HCT116 (cell line): ENCODE measurements around the gene ALK. TPM values are rescaled to one million over a fixed set of nuclear protein-coding genes. Genes with fewer than 3 reads are reported as not detected.

Experiments used
- ATAC-seq: fragments of 200-7000 bp; cut with Tn5 transposase; 2 replicates; pipeline ENCODE4 v1.9.1; 2020; ENCODE audit warnings: mild to moderate bottlenecking, moderate library complexity
- BruUV-seq: library from RNA; stranded (reverse); fragments of 400-500 nt; replicated peaks from 2 replicates; lab custom pipeline; 2021; lab: Mats Ljungman, UMichigan
- CTCF ChIA-PET: fragments of 300-600 bp; sonication (Branson Sonifier 250); formaldehyde crosslinking; loops from one replicate; lab custom pipeline; 2021; ENCODE audit warnings: antibody characterized with exemption; lab: Charles Lee
- POLR2A ChIA-PET: fragments of 300-600, 350-600 bp; sonication (Branson Sonifier 250); formaldehyde crosslinking; loops from one replicate; lab custom pipeline; 2021; ENCODE audit warnings: antibody characterized with exemption; lab: Charles Lee
- RAD21 ChIA-PET, 2 experiments: fragments of 300-600 bp; sonication (Branson Sonifier 250); formaldehyde crosslinking; loops; one replicate each; lab custom pipeline; 2023; ENCODE audit warnings: low total read pairs in 2 of 2; ENCODE audit not compliant: uncharacterized antibody in 2 of 2, unreplicated experiment in 2 of 2, low non-redundant PET in 1 of 2; lab: Charles Lee
- DNase-seq: peaks from one replicate; pipeline ENCODE4 v3.0.0-alpha.2; 2010; ENCODE audit warnings: low read depth, low spot score
- H2AFZ ChIP-seq: fragments of 200-600 bp; shearing (Covaris generic), sonication (generic); 2 replicates; pipeline ENCODE4 v1.6.1; 2017; ENCODE audit warnings: low read depth, mixed run types, mixed read lengths, antibody characterized with exemption, low read length; ENCODE audit not compliant: poor library complexity, severe bottlenecking
- H3K27ac ChIP-seq: 2 replicates; pipeline ENCODE4 v1.5.1; 2012; ENCODE audit warnings: low read depth, low read length
- H3K27me3 ChIP-seq: fragments of 200-600 bp; sonication (generic); 2 replicates; pipeline ENCODE4 v1.6.1; 2016; ENCODE audit warnings: mixed run types, low read length, mixed read lengths; ENCODE audit not compliant: insufficient read depth
- H3K36me3 ChIP-seq, 2 experiments: fragments of 200-500 bp in 1 of 2; fragments of 200-600 bp in 1 of 2; sonication (Bioruptor generic) in 1 of 2; sonication (generic) in 1 of 2; 2 replicates each; pipeline versions ENCODE4 v1.5.1 to v1.6.1; 2014 to 2016; ENCODE audit warnings: low read length in 2 of 2, inconsistent platforms in 1 of 2, mixed read lengths in 1 of 2, mixed run types in 1 of 2; ENCODE audit not compliant: insufficient read depth in 2 of 2, control insufficient read depth in 1 of 2
- H3K4me1 ChIP-seq, 2 experiments: fragments of 200-600 bp in 1 of 2; sonication (generic) in 1 of 2; 2 replicates each; pipeline versions ENCODE4 v1.5.1 to v1.6.1; 2012 to 2017; ENCODE audit warnings: low read length in 2 of 2, inconsistent platforms in 1 of 2, mild to moderate bottlenecking in 1 of 2, mixed read lengths in 1 of 2, mixed run types in 1 of 2, moderate library complexity in 1 of 2; ENCODE audit not compliant: insufficient read depth in 2 of 2, control insufficient read depth in 1 of 2
- H3K4me2 ChIP-seq: fragments of 200-600 bp; sonication (generic); 2 replicates; pipeline ENCODE4 v1.6.1; 2017; ENCODE audit warnings: mixed run types, low read length, mixed read lengths
- H3K4me3 ChIP-seq, 2 experiments: fragments of 200-600 bp in 1 of 2; sonication (generic) in 1 of 2; replicated peaks in 1 of 2; 2 replicates each; pipeline ENCODE4 v1.5.1; 2011 to 2016; ENCODE audit warnings: low read length in 2 of 2, control low read depth in 1 of 2, low read depth in 1 of 2, mild to moderate bottlenecking in 1 of 2, mixed read lengths in 1 of 2, mixed run types in 1 of 2
- H3K79me2 ChIP-seq: fragments of 200-600 bp; sonication (generic); 2 replicates; pipeline ENCODE4 v1.6.1; 2017; ENCODE audit warnings: mild to moderate bottlenecking, mixed run types, low read length, moderate library complexity, mixed read lengths; ENCODE audit not compliant: insufficient read depth
- H3K9ac ChIP-seq: fragments of 200-600 bp; sonication (generic); 2 replicates; pipeline ENCODE4 v1.6.1; 2016; ENCODE audit warnings: low read length, mixed read lengths
- H3K9me2 ChIP-seq: fragments of 200-600 bp; sonication (generic), shearing (Covaris generic); 2 replicates; pipeline ENCODE4 v1.6.1; 2017; ENCODE audit warnings: mixed run types, mild to moderate bottlenecking, moderate library complexity; ENCODE audit not compliant: insufficient read depth
- H3K9me3 ChIP-seq, 2 experiments: fragments of 200-500 bp in 1 of 2; fragments of 200-600 bp in 1 of 2; sonication (Bioruptor generic) in 1 of 2; sonication (generic) in 1 of 2; 2 replicates each; pipeline ENCODE4 v1.6.1; 2014 to 2017; ENCODE audit warnings: low read length in 2 of 2, mixed read lengths in 2 of 2, inconsistent platforms in 1 of 2, low read depth in 1 of 2, mild to moderate bottlenecking in 1 of 2, mixed run types in 1 of 2, moderate library complexity in 1 of 2; ENCODE audit not compliant: control insufficient read depth in 1 of 2, insufficient read depth in 1 of 2
- H4K20me1 ChIP-seq: fragments of 200-600 bp; sonication (generic), shearing (Covaris generic); 2 replicates; pipeline ENCODE4 v1.6.1; 2017; ENCODE audit warnings: mixed run types, mild to moderate bottlenecking, moderate library complexity; ENCODE audit not compliant: insufficient read depth
- CBX3 ChIP-seq: IDR thresholded peaks from 2 replicates; pipeline ENCODE4 v1.6.1; 2012; ENCODE audit warnings: low read depth
- EGR1 ChIP-seq: IDR thresholded peaks from 2 replicates; pipeline ENCODE4 v1.6.1; 2012; ENCODE audit warnings: low read depth
- ELF1 ChIP-seq: IDR thresholded peaks from 2 replicates; pipeline ENCODE4 v1.6.1; 2012; ENCODE audit warnings: low read depth, borderline replicate concordance
- EZH2 ChIP-seq: fragments of 200-600 bp; sonication (generic); IDR thresholded peaks from 2 replicates; pipeline ENCODE4 v1.6.1; 2017; ENCODE audit warnings: antibody characterized with exemption, mixed run types
- EZH2phosphoT487 ChIP-seq: fragments of 200-600 bp; IDR thresholded peaks from 2 replicates; pipeline ENCODE4 v1.6.1; 2018; ENCODE audit warnings: antibody characterized with exemption, borderline replicate concordance
- JUND ChIP-seq: IDR thresholded peaks from 2 replicates; pipeline ENCODE4 v1.6.1; 2012
- MAX ChIP-seq: IDR thresholded peaks from 2 replicates; pipeline ENCODE4 v1.6.1; 2012
- POLR2A ChIP-seq: IDR thresholded peaks from 2 replicates; pipeline ENCODE4 v1.7.0; 2011; ENCODE audit warnings: borderline replicate concordance; ENCODE audit not compliant: insufficient read depth, insufficient read length; ENCODE audit errors: extremely low read depth
- POLR2AphosphoS5 ChIP-seq: IDR thresholded peaks from 2 replicates; pipeline ENCODE4 v1.6.1; 2011; ENCODE audit warnings: mild to moderate bottlenecking, low read depth, low read length, moderate library complexity
- RAD21 ChIP-seq: IDR thresholded peaks from 2 replicates; pipeline ENCODE4 v1.6.1; 2012; ENCODE audit warnings: low read depth, mild to moderate bottlenecking
- REST ChIP-seq: IDR thresholded peaks from 2 replicates; pipeline ENCODE4 v1.6.1; 2012; ENCODE audit warnings: low read depth
- SIN3A ChIP-seq: IDR thresholded peaks from 2 replicates; pipeline ENCODE4 v1.6.1; 2012; ENCODE audit warnings: low read depth
- SRF ChIP-seq: IDR thresholded peaks from 2 replicates; pipeline ENCODE4 v1.6.1; 2012; ENCODE audit warnings: low read depth
- TCF7L2 ChIP-seq: IDR thresholded peaks from 2 replicates; pipeline ENCODE4 v1.7.0; 2011; ENCODE audit warnings: borderline replicate concordance, inconsistent platforms; ENCODE audit not compliant: insufficient read depth, insufficient read length; ENCODE audit errors: extremely low read depth
- YY1 ChIP-seq: IDR thresholded peaks from 2 replicates; pipeline ENCODE4 v1.6.1; 2011; ENCODE audit warnings: low read length, low read depth, moderate library complexity, mild to moderate bottlenecking; ENCODE audit not compliant: insufficient replicate concordance; ENCODE audit errors: extremely low read depth
- ZFX ChIP-seq: fragments of 450-650 bp; IDR thresholded peaks from 2 replicates; pipeline ENCODE4 v1.6.1; 2017
- intact Hi-C: fragments of 100-400 bp; cut with micrococcal nuclease; formaldehyde crosslinking; loops from 2 replicates; pipeline ENCODE4 v1.10.0; 2022
- total RNA-seq: library from RNA; stranded (reverse); gene quantifications from one replicate; pipeline ENCODE4 v1.2.1, GENCODE V29; 2021; ENCODE audit not compliant: unreplicated experiment
- TF ChIP-seq, protein P1 (sequence below), 3 experiments: fragments of 200-600 bp in 1 of 3; sonication (generic) in 1 of 3; IDR thresholded peaks in 2 of 3; conservative IDR thresholded peaks in 1 of 3; 2 replicates each; pipeline ENCODE4 v1.5.1; 2012 to 2017; ENCODE audit warnings: low read depth in 2 of 3, low read length in 2 of 3, antibody characterized with exemption in 1 of 3, borderline replicate concordance in 1 of 3, control low read depth in 1 of 3, mild to moderate bottlenecking in 1 of 3, mixed read lengths in 1 of 3, mixed run types in 1 of 3, moderate library complexity in 1 of 3; ENCODE audit not compliant: insufficient read depth in 1 of 3

The ALK gene
- total RNA-seq, 1 experiment from 2014 or later: not detected

GRCh38 chr2:29617351-29617750, 304.0 kb downstream of the ALK start (continued):
- TF ChIP-seq REST (no peak), SRF (no peak)
- TF ChIP-seq, all 23 proteins: peak for 0

- no peaks in the 10 kb centered on the region for H3K36me3 ChIP-seq
- CTCF ChIA-PET: no interaction called here
- intact Hi-C loops: no loop called here
- TF ChIP-seq JUND (no peak), POLR2A (no peak), MAX (no peak), SIN3A (no peak), TCF7L2 (no peak), POLR2AphosphoS5 (no peak), YY1 (no peak), REST (no peak), EZH2 (no peak), CBX3 (no peak), SRF (no peak), RAD21 (no peak), ZFX (no peak), EZH2phosphoT487 (no peak), EGR1 (no peak), ELF1 (no peak)
- TF ChIP-seq, protein P1, sequence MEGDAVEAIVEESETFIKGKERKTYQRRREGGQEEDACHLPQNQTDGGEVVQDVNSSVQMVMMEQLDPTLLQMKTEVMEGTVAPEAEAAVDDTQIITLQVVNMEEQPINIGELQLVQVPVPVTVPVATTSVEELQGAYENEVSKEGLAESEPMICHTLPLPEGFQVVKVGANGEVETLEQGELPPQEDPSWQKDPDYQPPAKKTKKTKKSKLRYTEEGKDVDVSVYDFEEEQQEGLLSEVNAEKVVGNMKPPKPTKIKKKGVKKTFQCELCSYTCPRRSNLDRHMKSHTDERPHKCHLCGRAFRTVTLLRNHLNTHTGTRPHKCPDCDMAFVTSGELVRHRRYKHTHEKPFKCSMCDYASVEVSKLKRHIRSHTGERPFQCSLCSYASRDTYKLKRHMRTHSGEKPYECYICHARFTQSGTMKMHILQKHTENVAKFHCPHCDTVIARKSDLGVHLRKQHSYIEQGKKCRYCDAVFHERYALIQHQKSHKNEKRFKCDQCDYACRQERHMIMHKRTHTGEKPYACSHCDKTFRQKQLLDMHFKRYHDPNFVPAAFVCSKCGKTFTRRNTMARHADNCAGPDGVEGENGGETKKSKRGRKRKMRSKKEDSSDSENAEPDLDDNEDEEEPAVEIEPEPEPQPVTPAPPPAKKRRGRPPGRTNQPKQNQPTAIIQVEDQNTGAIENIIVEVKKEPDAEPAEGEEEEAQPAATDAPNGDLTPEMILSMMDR (IDR thresholded peaks at IDR 0.05 in 2 of 3, conservative IDR thresholded peaks at IDR 0.05 in 1 of 3; ENCODE audit: borderline replicate concordance in 1 of 3, insufficient read depth in 1 of 3, low read depth in 2 of 3, low read length in 2 of 3): no peak
- TF ChIP-seq, all 23 proteins: peak for 0
- Histone ChIP-seq H3K4me1 (no peaks in the 10 kb centered on the region), H3K4me3 (no peak overlapping the region), H3K79me2 (no peaks in the 10 kb centered on the region), H3K9me3 (no peaks in the 10 kb centered on the region), H4K20me1 (no peaks in the 10 kb centered on the region), H3K27ac (no peak overlapping the region), H3K4me2 (no peak overlapping the region), H3K27me3 (peaks cover 47% of the 10 kb centered on the region), H3K9ac (no peak overlapping the region), H3K9me2 (no peaks in the 10 kb centered on the region), H2AFZ (no peak overlapping the region)
- ChIA-PET RAD21 (no interaction called here), POLR2A (no interaction called here)
- ATAC-seq: no peak
- BruUV-seq: no TSS peak
- DNase-seq: no peak
Measured at GRCh38 chr2:29616569-29616968, 304.8 kb downstream of the ALK start.
